Sciatic nerve (tissue), 2 donors: ENCODE results near the gene DRAM1. TPM values are rescaled to one million over a fixed set of nuclear protein-coding genes. Genes with fewer than 3 reads are reported as not detected.

Source experiments
- ATAC-seq: fragments of 200-7000 bp; cut with Tn5 transposase; one replicate; pipeline ENCODE4 v1.9.1; 2020; ENCODE audit warnings: mild to moderate bottlenecking, moderate library complexity
- DNase-seq: peaks from one replicate; pipeline ENCODE4 v3.0.0-alpha.2; 2020; ENCODE audit warnings: low spot score
- intact Hi-C: fragments of 100-400 bp; cut with DNase I; formaldehyde crosslinking; loops from one replicate; pipeline ENCODE4 v1.14.2; 2022
- total RNA-seq: library from RNA; stranded (reverse); fragmentation: NEBNext Ultra II Directional; extraction: Animal tissue kit (Norgen Biotek cat#: 25700); gene quantifications from one replicate; pipeline ENCODE4 v1.2.1, GENCODE V29; 2021
- donor health status: DM: no; HTN: no; CAD: no.
- donor health status: DM: no; HTN: no; CAD: no.

The DRAM1 gene
- 21.6 TPM for total RNA-seq

- ATAC-seq, result peak; percentile 96
- intact Hi-C loops, result no loop called here
- peak; percentile 95 for DNase-seq
Observed at GRCh38 chr12:101876861-101877805, at the start of gene DRAM1. DRAM1 (plus strand) TSS chr12:101877580; CDS start chr12:101877790, 210 bp downstream.

GRCh38 chr12:101828463-101829196, 48.8 kb upstream of the DRAM1 start:
- ATAC-seq, result no peak
- intact Hi-C loops, result no loop called here
- no peak for DNase-seq

GRCh38 chr12:101829639-101830366, 47.6 kb upstream of the DRAM1 start:
- intact Hi-C loops, result loop anchor here (10.0 kb wide), 1 partner anchor 55 kb away; no protein-coding TSS in a partner anchor
- ATAC-seq, result peak; percentile 38
- DNase-seq, result no peak

GRCh38 chr12:101830367-101831325, 46.7 kb upstream of the DRAM1 start, which contains the start of gene GNPTAB:
GNPTAB (minus strand) TSS chr12:101830959; CDS start chr12:101830675, 284 bp downstream.
- ATAC-seq, result peak; percentile 98
- DNase-seq, result peak; percentile 95
- intact Hi-C loops, result loop anchor here (10.0 kb wide), 1 partner anchor 56 kb away; no protein-coding TSS in a partner anchor

GRCh38 chr12:101832030-101832429, 45.4 kb upstream of the DRAM1 start:
- ATAC-seq (no peak), DNase-seq (no peak)
- intact Hi-C loops, result loop anchor here (10.0 kb wide), 1 partner anchor 57 kb away; no protein-coding TSS in a partner anchor

- DNase-seq (no peak), ATAC-seq (peak; percentile 34)
- intact Hi-C loops, result loop anchor here (5.0 to 10.0 kb wide), 2 partner anchors 64 to 416 kb away; no protein-coding TSS in a partner anchor
Observed at GRCh38 chr12:101838628-101839323, 38.6 kb upstream of the DRAM1 start.

GRCh38 chr12:101839324-101840283, 37.8 kb upstream of the DRAM1 start:
- DNase-seq (peak; percentile 75), ATAC-seq (peak; percentile 77)
- intact Hi-C loops, result loop anchor here (5.0 to 10.0 kb wide), 2 partner anchors 65 to 417 kb away; no protein-coding TSS in a partner anchor

GRCh38 chr12:101841069-101841468, 36.3 kb upstream of the DRAM1 start:
- DNase-seq (no peak), ATAC-seq (no peak)
- intact Hi-C loops, result no loop called here

- DNase-seq (no peak), ATAC-seq (no peak)
- intact Hi-C loops, result no loop called here
Observed at GRCh38 chr12:101845137-101845711, 32.2 kb upstream of the DRAM1 start.

- ATAC-seq (no peak), DNase-seq (no peak)
- intact Hi-C loops, result no loop called here
Observed at GRCh38 chr12:101847325-101847724, 30.1 kb upstream of the DRAM1 start.

- DNase-seq, result no peak
Observed at GRCh38 chr12:101850199-101850598, 27.2 kb upstream of the DRAM1 start.

GRCh38 chr12:101852998-101853397, 24.4 kb upstream of the DRAM1 start:
- ATAC-seq (no peak), DNase-seq (no peak)
- intact Hi-C loops, result no loop called here

More at GRCh38 chr12:101850199-101850598, 27.2 kb upstream of the DRAM1 start:
- ATAC-seq, result no peak
- intact Hi-C loops, result no loop called here

GRCh38 chr12:101854747-101855146, 22.6 kb upstream of the DRAM1 start:
- ATAC-seq, result no peak
- DNase-seq, result no peak
- intact Hi-C loops, result no loop called here

- DNase-seq (no peak), ATAC-seq (no peak)
- intact Hi-C loops, result no loop called here
Observed at GRCh38 chr12:101855364-101855884, 22.0 kb upstream of the DRAM1 start.

GRCh38 chr12:101855976-101856375, 21.4 kb upstream of the DRAM1 start:
- no peak for DNase-seq
- no peak for ATAC-seq
- intact Hi-C loops, result no loop called here
